Activated T-helper 17 cell treated with anti-CD3 and anti-CD28 coated beads, Interleukin-2, amount 50 U/mL, for 72 hours (primary cell): ENCODE data around the gene ECM1. TPM values are rescaled to one million over a fixed set of nuclear protein-coding genes. Genes with fewer than 3 reads are reported as not detected.

ENCODE experiments used
- ATAC-seq: fragments of 150-1000 bp; cut with Tn5 transposase; replicated peaks from 2 replicates; pipeline ENCODE4 v1.10.0; 2021; ENCODE audit warnings: mild to moderate bottlenecking, moderate library complexity
- H3K27ac Mint-ChIP-seq: one replicate; pipeline ENCODE4 v1.8.0; 2022; ENCODE audit warnings: mixed read lengths
- H3K27me3 Mint-ChIP-seq: one replicate; pipeline ENCODE4 v1.8.0; 2022; ENCODE audit warnings: mixed read lengths
- H3K36me3 Mint-ChIP-seq: one replicate; pipeline ENCODE4 v1.8.0; 2022; ENCODE audit warnings: low read depth, mild to moderate bottlenecking, mixed read lengths
- H3K4me1 Mint-ChIP-seq: one replicate; pipeline ENCODE4 v1.8.0; 2022; ENCODE audit warnings: mixed read lengths
- H3K4me3 Mint-ChIP-seq: one replicate; pipeline ENCODE4 v1.8.0; 2022; ENCODE audit warnings: mild to moderate bottlenecking, mixed read lengths
- H3K9me3 Mint-ChIP-seq: one replicate; pipeline ENCODE4 v1.8.0; 2022; ENCODE audit warnings: mixed read lengths
- total RNA-seq, 2 donors: library from RNA; stranded (reverse); gene quantifications; one replicate each; pipeline ENCODE4 v1.2.3, GENCODE V29; 2022

ECM1 gene
- total RNA-seq, 2 donors from 2014 or later: 1.1 to 2.0 TPM

- peaks cover 34% of the 10 kb centered on the region for H3K36me3 Mint-ChIP-seq
- peak; percentile 100 for ATAC-seq
- H3K4me1 Mint-ChIP-seq: peaks cover 15% of the 10 kb centered on the region
Observed at GRCh38 chr1:150486966-150487762, 20.7 kb upstream of the ECM1 start, which contains the start of gene TARS2. Gene TARS2 (plus strand): TSS chr1:150487419. CDS start chr1:150487451, 32 bp downstream.

DNA sequence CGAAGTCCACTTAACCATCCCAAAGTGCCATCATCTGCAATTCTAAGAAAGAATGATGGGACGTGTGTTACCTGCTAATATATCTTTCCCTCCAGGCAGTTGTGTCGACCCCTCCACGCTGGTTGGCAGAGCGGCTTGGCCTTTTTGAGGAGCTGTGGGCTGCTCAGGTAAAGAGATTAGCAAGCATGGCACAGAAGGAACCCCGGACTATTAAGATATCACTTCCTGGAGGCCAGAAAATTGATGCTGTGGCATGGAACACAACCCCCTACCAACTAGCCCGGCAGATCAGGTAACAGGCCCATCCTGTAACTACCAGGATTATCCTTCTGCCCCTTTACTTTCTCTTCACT lies 20.2 kb upstream of the ECM1 start:
- H3K27me3 Mint-ChIP-seq: no peaks in the 10 kb centered on the region
- peak overlapping the region; percentile 99 for H3K4me3 Mint-ChIP-seq
- ATAC-seq: no peak
- peak overlapping the region; percentile 96 for H3K27ac Mint-ChIP-seq
- H3K4me1 Mint-ChIP-seq: peaks cover 15% of the 10 kb centered on the region
- H3K9me3 Mint-ChIP-seq: no peaks in the 10 kb centered on the region
- peaks cover 39% of the 10 kb centered on the region for H3K36me3 Mint-ChIP-seq

More at GRCh38 chr1:150486966-150487762, 20.7 kb upstream of the ECM1 start, which contains the start of gene TARS2:
- H3K4me3 Mint-ChIP-seq: peak within 1 kb of the TSS; percentile 99
- H3K9me3 Mint-ChIP-seq: no peaks in the 10 kb centered on the region
- no peaks in the 10 kb centered on the region for H3K27me3 Mint-ChIP-seq
- H3K27ac Mint-ChIP-seq: peak within 1 kb of the TSS; percentile 96

GRCh38 chr1:150493175-150493574 lies 14.7 kb upstream of the ECM1 start:
- Mint-ChIP-seq H3K9me3 (no peaks in the 10 kb centered on the region), H3K27me3 (no peaks in the 10 kb centered on the region), H3K4me1 (peaks cover 5% of the 10 kb centered on the region), H3K4me3 (no peak overlapping the region), H3K36me3 (peaks cover 82% of the 10 kb centered on the region), H3K27ac (no peak overlapping the region)
- ATAC-seq: peak; percentile 37

DNA sequence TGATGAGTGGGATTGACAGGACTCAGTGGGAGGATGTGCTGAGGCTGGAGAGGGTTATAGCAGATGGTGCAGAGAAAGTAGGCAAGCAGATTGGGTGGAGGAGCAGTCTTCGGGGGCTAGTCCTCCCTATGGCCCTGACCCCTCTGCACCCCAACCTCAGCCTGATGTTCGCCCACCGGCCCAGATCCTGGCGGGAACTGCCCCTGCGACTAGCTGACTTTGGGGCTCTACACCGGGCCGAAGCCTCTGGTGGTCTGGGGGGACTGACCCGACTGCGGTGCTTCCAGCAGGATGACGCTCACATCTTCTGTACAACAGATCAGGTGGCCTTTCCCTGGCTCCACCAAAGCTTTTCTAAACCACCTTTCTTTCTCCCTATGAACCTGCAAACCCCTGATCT lies 9.6 kb upstream of the ECM1 start:
- Mint-ChIP-seq H3K9me3 (no peaks in the 10 kb centered on the region), H3K4me1 (no peaks in the 10 kb centered on the region), H3K4me3 (no peak overlapping the region), H3K27ac (no peak overlapping the region), H3K36me3 (peaks cover 79% of the 10 kb centered on the region), H3K27me3 (no peaks in the 10 kb centered on the region)
- no peak for ATAC-seq

DNA sequence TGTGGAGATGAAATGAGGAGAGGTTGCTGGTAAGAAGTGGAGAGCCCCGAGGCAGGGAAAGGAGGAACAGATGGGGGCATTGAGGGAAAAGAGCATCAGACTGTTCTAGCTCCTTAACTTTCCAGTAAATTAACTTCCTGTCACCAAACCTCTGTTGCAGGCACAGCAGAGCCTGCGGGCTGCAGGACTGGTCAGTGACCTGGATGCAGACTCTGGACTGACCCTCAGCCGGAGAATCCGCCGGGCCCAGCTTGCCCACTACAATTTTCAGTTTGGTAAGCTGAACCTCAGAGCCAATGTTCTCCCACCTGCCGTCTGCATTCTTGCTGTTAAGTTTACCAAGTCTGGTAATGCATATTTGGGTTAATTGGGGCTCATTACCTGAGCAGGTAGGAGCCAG lies 2.5 kb upstream of the ECM1 start:
- H3K27me3 Mint-ChIP-seq: no peaks in the 10 kb centered on the region
- H3K9me3 Mint-ChIP-seq: no peaks in the 10 kb centered on the region
- H3K4me3 Mint-ChIP-seq: no peak overlapping the region
- H3K27ac Mint-ChIP-seq: peak overlapping the region; percentile 67
- H3K4me1 Mint-ChIP-seq: no peaks in the 10 kb centered on the region
- no peak for ATAC-seq
- peaks cover 65% of the 10 kb centered on the region for H3K36me3 Mint-ChIP-seq

- Mint-ChIP-seq H3K4me1 (no peaks in the 10 kb centered on the region), H3K27me3 (no peaks in the 10 kb centered on the region), H3K9me3 (no peaks in the 10 kb centered on the region), H3K27ac (peak overlapping the region; percentile 67), H3K4me3 (no peak overlapping the region), H3K36me3 (peaks cover 37% of the 10 kb centered on the region)
- ATAC-seq: no peak
Observed at GRCh38 chr1:150508982-150509381, 1.1 kb downstream of the ECM1 start.

DNA sequence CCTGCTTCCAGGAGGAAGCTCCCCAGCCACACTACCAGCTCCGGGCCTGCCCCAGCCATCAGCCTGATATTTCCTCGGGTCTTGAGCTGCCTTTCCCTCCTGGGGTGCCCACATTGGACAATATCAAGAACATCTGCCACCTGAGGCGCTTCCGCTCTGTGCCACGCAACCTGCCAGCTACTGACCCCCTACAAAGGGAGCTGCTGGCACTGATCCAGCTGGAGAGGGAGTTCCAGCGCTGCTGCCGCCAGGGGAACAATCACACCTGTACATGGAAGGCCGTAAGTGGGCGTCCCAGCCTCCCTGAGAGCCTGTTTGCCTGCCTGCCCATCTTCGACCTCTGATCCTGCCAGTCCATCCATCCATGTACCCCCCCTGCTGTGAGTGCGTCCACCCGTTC lies 3.6 kb downstream of the ECM1 start:
- no peak for ATAC-seq

DNA sequence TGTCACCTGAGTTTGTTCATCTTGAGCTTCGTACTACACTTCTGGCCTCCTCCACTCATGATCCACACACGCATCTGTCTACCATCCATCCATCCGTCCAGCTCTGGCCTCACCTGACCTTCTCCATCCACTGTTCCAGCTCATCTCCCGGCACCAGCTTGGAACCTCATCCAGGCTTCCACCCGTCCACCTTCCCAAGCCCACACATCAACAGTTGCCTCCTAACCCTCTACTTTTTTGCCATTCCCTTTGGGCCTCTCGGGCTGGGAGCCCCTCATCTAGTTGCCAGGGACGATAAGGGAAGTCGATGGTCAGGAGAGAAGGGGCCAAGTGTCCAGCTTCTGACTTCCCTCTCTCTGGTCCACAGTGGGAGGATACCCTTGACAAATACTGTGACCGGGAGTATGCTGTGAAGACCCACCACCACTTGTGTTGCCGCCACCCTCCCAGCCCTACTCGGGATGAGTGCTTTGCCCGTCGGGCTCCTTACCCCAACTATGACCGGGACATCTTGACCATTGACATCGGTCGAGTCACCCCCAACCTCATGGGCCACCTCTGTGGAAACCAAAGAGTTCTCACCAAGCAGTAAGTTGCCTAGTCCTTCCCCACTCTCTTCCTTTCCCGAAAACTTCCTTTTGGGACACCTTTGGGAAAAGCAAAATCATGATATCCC lies 4.2 kb downstream of the ECM1 start:
- H3K36me3 Mint-ChIP-seq: peaks cover 6% of the 10 kb centered on the region
- no peaks in the 10 kb centered on the region for H3K9me3 Mint-ChIP-seq
- H3K4me1 Mint-ChIP-seq: peaks cover 7% of the 10 kb centered on the region
- no peak for ATAC-seq
- no peak overlapping the region for H3K4me3 Mint-ChIP-seq
- no peaks in the 10 kb centered on the region for H3K27me3 Mint-ChIP-seq
- H3K27ac Mint-ChIP-seq: peak overlapping the region; percentile 28

More for the DNA sequence above, 3.6 kb downstream of the ECM1 start:
- Mint-ChIP-seq H3K36me3 (peaks cover 11% of the 10 kb centered on the region), H3K27me3 (no peaks in the 10 kb centered on the region), H3K27ac (peak overlapping the region; percentile 28), H3K4me3 (no peak overlapping the region), H3K9me3 (no peaks in the 10 kb centered on the region), H3K4me1 (peaks cover 6% of the 10 kb centered on the region)

GRCh38 chr1:150512846-150513245 lies 4.9 kb downstream of the ECM1 start:
- H3K27ac Mint-ChIP-seq: no peak overlapping the region
- peaks cover 7% of the 10 kb centered on the region for H3K4me1 Mint-ChIP-seq
- no peak for ATAC-seq
- H3K9me3 Mint-ChIP-seq: no peaks in the 10 kb centered on the region
- H3K27me3 Mint-ChIP-seq: no peaks in the 10 kb centered on the region
- H3K4me3 Mint-ChIP-seq: no peak overlapping the region
- H3K36me3 Mint-ChIP-seq: peaks cover under 1% of the 10 kb centered on the region

- H3K4me1 Mint-ChIP-seq: peaks cover 7% of the 10 kb centered on the region
- no peak for ATAC-seq
- no peaks in the 10 kb centered on the region for H3K27me3 Mint-ChIP-seq
- H3K9me3 Mint-ChIP-seq: no peaks in the 10 kb centered on the region
- H3K36me3 Mint-ChIP-seq: no peaks in the 10 kb centered on the region
- H3K4me3 Mint-ChIP-seq: no peak overlapping the region
- H3K27ac Mint-ChIP-seq: no peak overlapping the region
Observed at GRCh38 chr1:150513351-150513791, 5.5 kb downstream of the ECM1 start.

GRCh38 chr1:150514260-150514659 lies 6.4 kb downstream of the ECM1 start:
- no peaks in the 10 kb centered on the region for H3K27me3 Mint-ChIP-seq
- peaks cover 7% of the 10 kb centered on the region for H3K4me1 Mint-ChIP-seq
- H3K36me3 Mint-ChIP-seq: no peaks in the 10 kb centered on the region
- H3K9me3 Mint-ChIP-seq: no peaks in the 10 kb centered on the region
- no peak for ATAC-seq
- peak overlapping the region; percentile 89 for H3K4me3 Mint-ChIP-seq
- H3K27ac Mint-ChIP-seq: no peak overlapping the region

DNA sequence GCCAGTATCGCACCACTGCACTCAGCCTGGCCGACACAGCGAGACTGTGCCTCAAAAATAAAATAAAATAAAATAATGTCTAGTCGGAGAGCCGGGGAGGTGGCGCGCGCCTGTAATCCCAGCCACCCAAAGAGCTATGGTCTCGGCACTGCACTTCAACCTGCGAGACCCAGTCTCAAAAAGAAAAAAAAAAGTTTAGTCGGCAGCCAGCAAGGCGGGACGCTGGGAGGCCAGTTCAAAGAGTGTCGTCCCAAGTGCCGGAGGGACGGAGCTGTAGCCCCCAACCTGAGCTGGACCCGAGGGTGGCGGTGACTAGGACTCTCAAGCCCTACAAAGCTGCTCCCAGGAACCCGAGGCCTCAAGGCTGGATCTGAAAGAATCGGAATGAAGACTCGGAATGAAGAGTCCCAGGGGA lies 7.0 kb downstream of the ECM1 start:
- no peak for ATAC-seq
- H3K4me1 Mint-ChIP-seq: peaks cover 7% of the 10 kb centered on the region
- no peaks in the 10 kb centered on the region for H3K9me3 Mint-ChIP-seq

GRCh38 chr1:150515328-150516049 lies 7.6 kb downstream of the ECM1 start, which contains the start of gene FALEC:
Gene FALEC (plus strand): TSS chr1:150515752.
- peak within 1 kb of the TSS; percentile 89 for H3K4me3 Mint-ChIP-seq
- peaks cover 7% of the 10 kb centered on the region for H3K4me1 Mint-ChIP-seq
- no peaks in the 10 kb centered on the region for H3K27me3 Mint-ChIP-seq
- H3K27ac Mint-ChIP-seq: peak within 1 kb of the TSS; percentile 78
- H3K9me3 Mint-ChIP-seq: no peaks in the 10 kb centered on the region
- peak; percentile 99 for ATAC-seq
- H3K36me3 Mint-ChIP-seq: no peaks in the 10 kb centered on the region

More for the DNA sequence above, 7.0 kb downstream of the ECM1 start:
- no peaks in the 10 kb centered on the region for H3K27me3 Mint-ChIP-seq
- H3K36me3 Mint-ChIP-seq: no peaks in the 10 kb centered on the region
- H3K27ac Mint-ChIP-seq: peak overlapping the region; percentile 78
- peak overlapping the region; percentile 89 for H3K4me3 Mint-ChIP-seq

GRCh38 chr1:150516050-150516591 lies 8.2 kb downstream of the ECM1 start:
- H3K27me3 Mint-ChIP-seq: no peaks in the 10 kb centered on the region
- peak overlapping the region; percentile 89 for H3K4me3 Mint-ChIP-seq
- peaks cover 7% of the 10 kb centered on the region for H3K4me1 Mint-ChIP-seq
- peak overlapping the region; percentile 78 for H3K27ac Mint-ChIP-seq
- H3K9me3 Mint-ChIP-seq: no peaks in the 10 kb centered on the region
- peak; percentile 11 for ATAC-seq
- no peaks in the 10 kb centered on the region for H3K36me3 Mint-ChIP-seq
